HG03066 (cell line): ENCODE data around the gene ZBTB1.

ENCODE experiments used
- ATAC-seq: cut with Tn5 transposase; IDR thresholded peaks from one replicate; pipeline ENCODE4 v1.9.1; 2021; ENCODE audit warnings: low read depth; ENCODE audit not compliant: unreplicated experiment

ZBTB1 gene, protein sequence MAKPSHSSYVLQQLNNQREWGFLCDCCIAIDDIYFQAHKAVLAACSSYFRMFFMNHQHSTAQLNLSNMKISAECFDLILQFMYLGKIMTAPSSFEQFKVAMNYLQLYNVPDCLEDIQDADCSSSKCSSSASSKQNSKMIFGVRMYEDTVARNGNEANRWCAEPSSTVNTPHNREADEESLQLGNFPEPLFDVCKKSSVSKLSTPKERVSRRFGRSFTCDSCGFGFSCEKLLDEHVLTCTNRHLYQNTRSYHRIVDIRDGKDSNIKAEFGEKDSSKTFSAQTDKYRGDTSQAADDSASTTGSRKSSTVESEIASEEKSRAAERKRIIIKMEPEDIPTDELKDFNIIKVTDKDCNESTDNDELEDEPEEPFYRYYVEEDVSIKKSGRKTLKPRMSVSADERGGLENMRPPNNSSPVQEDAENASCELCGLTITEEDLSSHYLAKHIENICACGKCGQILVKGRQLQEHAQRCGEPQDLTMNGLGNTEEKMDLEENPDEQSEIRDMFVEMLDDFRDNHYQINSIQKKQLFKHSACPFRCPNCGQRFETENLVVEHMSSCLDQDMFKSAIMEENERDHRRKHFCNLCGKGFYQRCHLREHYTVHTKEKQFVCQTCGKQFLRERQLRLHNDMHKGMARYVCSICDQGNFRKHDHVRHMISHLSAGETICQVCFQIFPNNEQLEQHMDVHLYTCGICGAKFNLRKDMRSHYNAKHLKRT

DNA sequence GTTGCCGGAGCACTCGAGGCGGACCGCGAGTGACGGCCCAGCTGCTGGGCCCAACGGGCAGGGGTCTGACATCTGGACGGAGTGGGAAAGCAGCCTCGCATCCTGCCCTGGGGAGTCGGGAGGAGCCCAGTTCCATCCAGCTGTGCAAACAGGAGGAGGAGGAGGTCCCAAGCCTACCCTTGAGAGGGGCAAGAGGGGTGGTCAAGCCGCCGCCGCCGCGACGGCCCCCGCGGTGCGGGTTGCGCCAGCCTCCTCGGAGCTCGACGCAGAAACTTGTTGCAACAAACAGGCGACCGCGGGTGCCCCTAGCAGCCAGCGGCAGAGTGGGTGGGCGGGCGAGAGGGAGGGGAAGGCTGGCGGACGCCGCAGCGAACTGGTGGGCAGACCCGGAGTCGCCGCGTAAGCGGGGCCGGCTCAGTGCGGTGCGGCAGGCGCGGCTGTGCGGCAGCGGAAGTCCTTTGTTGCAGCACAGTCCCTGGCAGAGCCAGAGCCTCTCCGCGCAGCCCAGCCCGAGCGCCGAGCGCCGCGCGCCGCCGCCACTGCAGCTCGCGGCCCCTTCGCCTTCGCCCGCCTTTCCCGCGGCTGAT is at the start of gene ZBTB1:
Gene ZBTB1, plus strand, starts transcription at position 461 of the 587 bp plus-strand sequence. CDS start 16,735 bp downstream, outside the sequence.
- ATAC-seq: peak; percentile 17

DNA sequence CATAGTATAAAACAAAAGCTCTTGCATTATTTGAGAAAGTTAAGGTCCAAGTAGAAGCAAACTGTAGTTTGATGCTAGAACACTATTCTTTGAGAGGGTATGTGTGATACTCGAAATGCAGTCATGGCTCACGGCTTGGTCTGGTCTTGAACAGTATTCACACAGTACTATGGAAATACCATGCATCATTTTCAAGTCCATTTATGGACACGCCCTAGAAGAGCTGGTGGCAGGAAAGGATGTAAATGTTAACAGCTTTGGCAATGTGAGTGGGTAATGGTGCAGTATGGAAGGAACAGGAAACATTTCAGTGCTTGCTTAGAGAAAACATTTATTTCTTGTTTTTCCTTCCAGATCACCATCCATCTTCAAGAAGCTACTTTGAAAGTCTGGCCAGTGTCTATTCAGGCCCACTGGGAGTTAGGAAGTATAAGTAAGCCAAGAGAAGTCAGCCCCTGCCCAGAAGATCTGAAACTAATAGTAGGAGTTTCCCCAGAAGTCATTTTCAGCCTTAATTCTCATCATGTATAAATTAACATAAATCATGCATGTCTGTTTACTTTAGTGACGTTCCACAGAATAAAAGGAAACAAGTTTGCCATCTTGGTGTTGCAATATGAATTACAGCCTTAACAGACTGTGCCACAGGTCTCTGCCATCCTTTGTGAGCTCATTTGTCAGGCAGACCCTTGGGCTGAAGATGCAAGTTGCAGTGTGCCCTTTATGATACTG is 45.0 kb upstream of the ZBTB1 start:
- no peak for ATAC-seq

DNA sequence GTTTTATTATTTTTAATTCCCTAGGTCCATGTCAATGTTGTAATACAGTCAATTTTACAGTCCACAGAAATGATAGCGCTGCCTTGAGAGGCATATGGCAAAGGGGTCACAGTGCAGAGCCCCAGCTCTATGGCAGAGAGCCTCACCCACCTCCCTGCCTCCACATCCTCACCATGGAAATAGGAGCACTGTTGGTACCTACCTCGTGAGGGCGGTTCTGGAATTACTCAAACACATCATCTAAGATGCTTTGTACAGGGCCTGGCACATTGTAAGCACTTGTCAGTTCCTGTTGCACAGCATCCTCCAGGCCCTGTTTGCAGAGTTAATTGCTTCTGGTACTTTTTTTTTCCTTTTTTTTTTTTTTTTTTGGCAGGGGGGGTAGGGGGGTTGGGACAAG is 43.3 kb upstream of the ZBTB1 start:
- ATAC-seq: no peak

DNA sequence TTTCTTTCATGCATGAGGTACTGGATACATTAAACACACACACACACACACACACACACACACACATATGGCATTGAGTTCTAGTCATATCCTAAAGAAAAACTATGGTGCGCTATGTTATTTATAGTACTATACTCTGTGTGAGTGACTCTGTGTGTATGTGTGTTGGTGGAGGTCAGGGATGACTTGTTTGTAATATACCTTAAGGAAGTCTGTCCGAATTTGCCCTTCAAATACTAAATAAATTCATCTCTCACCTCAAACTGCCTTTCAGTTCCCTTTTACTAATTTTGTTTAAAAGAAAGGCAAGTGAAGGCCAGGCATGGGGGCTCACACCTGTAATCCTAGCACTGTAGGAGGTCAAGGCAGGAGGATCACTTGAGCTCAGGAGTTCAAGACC is 41.4 kb upstream of the ZBTB1 start:
- no peak for ATAC-seq

DNA sequence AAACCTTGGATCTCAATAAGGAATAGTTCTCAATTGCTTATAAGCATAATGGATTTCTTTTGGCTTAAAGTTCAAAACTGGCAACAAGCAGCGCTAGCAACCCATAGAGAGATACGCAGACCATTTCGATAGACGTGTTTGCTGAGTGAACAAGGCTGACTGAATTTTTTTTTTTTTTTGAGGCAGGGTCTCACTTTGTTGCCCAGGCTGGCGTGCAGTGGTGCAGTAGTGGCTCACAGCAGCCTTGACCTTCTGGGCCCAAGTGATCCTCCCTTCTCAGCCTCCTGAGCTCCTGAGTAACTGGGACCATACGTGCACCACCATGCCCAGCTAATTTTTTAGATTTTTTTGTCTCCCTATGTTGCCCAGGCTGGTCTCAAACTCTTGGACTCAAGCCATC is 40.7 kb upstream of the ZBTB1 start:
- no peak for ATAC-seq

DNA sequence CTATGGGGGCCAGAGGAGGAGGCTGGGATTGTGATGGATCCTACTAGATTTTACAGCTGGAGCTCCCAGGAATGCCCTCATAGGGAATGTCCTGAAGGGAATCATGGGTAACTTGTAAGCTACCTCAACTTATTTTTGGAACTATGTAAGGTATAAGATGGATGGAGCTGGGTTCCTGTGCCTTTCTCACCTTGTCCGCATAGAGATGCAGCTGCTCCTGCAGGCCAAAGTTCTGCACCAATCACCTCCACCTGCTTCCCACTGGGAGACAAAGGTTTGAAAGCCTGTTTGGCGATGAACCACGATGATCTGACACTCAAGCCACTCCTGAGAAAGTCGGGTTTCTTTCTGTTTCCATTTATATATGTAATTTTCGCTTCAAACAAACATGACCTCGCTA is 39.9 kb upstream of the ZBTB1 start:
- ATAC-seq: peak; percentile 8

DNA sequence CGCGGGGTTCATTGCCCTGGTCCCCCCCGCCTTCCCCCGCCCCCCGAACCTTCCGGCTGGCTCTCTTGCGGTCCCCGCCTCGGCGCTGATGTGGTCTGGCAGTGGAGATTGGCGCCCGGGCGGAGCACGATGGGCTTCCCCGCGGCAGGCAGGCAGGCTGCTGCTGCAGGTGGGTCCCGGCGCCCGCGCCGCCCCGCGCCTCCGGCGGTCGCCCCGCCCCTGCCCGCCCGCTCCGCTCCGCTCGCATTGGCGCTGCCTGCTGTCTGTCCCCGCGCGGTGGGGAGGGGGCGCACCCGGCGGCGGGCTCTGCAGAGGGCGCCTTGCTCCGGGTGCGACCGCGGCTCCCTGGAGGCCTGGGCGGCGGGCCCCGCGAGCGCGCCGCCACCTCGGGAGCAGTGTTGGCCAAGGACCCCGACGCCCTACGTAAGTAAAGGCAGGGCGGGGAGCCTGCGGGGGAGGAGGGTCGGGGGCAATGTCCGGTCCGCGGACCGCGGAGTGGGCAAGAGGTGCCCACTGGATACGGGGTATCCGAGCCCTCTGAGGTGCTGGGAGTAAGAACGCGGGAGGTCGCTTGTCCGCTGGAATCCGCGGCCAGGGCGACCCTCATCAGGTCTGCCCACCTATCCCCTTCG is 39.3 kb upstream of the ZBTB1 start, which contains the start of gene AKAP5:
Gene AKAP5, plus strand, starts transcription at position 309 of the 632 bp plus-strand sequence. CDS start 2,896 bp downstream, outside the sequence.
- ATAC-seq: peak; percentile 58

DNA sequence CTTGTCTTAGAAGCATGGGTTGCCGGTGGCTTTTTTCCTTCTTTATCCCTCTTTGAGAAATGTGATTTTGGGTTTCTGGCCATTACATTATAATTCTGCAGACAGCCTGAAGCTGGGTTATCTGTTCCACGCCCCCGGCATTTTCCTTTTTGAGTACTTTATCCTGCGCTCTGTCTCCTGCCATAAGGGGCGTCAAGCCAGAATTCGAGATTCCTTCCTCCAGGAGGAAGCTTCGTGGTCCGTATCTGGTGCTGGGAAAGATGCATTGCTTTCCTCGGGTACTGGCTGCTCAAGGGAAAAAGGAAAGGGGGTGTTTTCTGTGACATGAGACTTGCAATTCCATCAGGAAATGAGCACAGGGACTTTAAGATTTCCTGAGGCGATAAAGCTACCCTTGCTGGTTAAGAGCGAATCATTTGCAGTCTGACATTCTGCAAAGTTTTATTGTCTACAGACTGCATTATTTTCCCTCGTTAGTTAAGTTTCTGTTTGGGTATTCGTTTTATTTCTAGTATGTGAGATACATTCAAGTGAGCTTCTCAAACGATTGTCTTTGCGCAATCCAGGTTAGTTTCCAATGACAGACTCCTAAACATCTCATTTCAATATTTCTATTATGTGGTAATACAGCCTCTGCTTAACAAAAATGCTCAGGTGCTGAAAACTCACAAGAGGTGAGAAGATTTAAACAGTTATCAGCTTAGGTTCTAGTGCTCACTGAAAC is 38.6 kb upstream of the ZBTB1 start:
- ATAC-seq: no peak

DNA sequence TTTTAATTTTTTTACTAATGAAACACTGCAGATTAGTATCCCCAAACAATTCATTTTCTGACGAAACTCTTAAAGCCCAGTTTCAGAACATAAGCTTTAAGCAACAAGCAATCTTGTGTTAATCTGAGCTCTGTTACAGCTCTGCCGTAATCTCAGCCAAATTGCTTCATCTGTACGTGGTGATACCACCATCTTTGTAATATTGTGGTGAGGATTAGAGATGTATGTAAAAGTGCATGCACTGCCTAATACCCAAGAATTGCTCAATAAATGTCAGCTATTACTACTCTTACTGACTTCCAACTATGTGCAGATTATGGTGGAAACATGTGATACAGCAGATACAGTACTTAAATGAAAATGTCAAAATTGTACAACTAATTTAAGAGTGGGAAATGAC is 37.5 kb upstream of the ZBTB1 start:
- ATAC-seq: no peak

DNA sequence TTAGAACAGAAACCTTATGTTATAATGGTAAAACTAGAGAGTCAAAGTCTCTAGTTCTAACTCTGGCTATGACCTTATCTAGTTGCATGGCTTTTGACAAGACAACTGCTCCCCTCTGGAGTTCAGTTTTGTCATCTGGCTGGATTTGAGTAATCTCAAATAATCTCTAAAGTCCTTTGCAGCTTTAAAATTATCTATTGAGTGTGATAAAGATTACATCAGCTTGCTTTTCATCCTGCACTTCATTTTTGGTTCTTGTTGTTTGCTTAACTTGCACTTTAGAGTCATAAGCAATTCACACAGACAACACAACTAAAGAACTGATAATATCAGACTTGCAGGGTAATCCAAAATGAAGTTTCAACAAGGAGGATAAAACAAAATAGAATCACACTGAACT is 37.0 kb upstream of the ZBTB1 start:
- ATAC-seq: no peak

DNA sequence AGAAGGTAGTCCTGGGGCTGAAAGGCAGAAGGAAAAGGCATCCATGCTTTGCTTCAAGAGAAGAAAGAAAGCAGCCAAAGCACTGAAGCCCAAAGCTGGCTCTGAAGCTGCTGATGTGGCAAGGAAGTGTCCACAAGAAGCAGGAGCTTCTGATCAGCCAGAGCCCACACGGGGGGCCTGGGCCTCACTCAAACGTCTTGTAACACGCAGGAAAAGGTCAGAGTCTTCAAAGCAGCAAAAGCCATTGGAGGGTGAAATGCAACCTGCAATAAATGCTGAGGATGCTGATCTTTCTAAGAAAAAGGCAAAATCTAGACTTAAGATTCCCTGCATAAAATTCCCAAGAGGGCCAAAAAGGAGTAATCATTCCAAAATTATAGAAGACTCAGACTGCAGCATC is 36.1 kb upstream of the ZBTB1 start:
- ATAC-seq: no peak

DNA sequence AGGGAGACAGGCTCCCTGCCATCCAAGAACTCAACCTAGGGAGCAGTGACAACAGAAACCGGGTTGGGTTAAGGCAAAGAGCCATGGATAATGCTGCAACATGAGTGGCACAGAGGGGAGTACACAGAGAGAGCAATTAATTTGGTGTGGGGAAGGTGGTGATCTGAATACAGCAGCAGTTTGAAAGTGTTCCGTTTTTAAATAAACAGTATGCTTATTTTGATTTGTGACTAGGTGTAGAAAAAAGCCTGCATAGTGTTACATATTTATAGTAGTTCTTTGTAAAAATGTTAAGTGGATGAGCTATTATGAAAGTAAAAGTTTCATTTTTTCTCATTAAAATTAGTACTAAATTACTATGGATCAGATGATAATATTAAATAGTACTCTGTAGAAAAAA is 30.5 kb upstream of the ZBTB1 start:
- ATAC-seq: no peak

DNA sequence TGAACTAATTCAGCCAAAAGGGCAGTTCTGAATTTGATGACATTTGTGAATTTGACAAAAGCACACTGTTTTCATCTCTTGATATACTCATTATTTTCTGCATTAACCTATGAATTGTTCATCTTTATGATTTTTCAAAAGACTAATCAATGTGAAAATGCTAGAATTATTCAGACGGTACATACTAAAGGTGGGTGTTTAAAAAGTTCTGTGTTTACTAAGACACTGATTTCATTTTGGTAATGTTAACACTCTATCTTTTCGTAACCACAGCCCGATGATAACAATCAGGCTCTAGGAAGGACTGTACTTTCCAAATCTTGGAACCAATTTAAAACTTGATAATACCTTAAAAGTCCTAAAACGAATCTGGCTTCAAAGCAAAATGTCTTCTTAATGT is 29.9 kb upstream of the ZBTB1 start:
- ATAC-seq: no peak

DNA sequence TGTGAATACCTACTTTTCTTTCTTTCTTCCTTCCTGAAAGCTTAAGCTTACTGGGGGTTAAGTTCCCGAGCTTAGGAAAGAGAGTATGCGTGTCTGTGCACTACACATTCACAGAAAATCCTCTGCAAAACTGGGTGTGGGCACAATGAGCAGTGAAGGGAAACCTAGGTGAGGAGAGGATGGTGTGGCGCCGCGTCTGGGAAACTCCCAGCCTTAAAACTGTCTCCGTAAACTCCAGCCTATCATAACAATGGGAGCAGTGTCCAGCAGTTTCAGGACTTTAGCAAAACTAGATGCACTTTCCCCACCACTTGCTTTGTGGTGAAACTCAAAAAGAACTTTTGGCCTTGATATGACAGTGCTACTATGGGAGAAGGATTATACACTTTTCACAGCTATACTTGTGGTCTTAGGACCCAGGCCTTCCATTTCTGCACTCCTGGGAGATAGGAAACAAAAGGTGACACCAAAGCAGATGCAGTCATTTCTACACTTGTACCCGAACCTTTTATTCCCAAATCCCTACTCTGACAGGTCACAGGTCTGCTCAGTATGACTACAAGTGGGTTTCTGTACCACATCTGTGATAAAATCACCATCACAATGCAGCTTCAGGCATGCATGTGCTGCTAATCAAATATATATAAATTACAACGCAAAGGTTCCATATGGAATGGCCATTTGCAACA is 28.8 kb upstream of the ZBTB1 start:
- no peak for ATAC-seq

DNA sequence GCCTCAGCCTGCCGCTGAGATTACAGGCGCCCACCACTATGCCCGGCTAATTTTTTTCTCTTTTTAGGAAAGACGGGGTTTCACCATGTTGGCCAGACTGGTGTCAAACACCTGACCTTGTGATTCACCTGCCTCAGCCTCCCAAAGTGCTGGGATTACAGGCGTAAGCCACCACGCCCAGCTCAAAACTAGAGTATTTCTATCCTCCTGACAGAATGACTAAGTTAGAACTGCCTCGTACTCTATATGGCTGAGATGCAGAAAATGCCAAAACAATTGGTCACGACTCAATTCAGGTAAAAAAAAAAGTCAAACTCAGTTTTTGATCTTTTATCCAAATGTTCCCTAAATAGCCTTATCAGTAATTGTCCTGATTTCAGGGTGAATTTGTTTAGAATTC is 28.1 kb upstream of the ZBTB1 start:
- ATAC-seq: no peak

DNA sequence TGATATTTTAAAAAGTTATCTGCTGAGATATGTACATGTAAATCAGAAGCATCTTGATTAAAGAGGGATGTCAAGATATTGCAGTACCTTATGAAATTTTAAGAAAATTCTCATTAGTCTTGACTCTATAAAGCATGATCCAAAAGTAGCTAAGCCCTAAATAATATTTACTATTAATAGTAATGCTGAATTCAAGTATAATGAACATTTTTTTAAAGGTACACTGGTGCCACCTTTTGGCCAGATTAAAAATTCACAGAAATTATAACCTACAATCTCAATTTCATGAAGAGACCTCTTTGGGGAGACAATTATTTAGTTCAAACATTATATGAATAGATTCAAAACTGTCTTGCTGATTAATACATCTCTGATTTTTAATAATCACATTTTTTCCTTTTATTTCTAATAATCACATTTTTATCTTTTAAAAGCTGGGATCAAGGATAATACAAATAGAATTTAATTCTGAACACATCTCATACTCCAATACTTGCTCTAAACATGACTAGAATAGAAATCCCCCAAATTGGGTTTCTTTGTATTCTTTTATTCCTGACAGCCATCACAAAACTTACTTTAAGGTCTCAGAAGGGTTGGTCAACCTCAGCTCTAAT is 25.8 kb upstream of the ZBTB1 start:
- ATAC-seq: no peak

DNA sequence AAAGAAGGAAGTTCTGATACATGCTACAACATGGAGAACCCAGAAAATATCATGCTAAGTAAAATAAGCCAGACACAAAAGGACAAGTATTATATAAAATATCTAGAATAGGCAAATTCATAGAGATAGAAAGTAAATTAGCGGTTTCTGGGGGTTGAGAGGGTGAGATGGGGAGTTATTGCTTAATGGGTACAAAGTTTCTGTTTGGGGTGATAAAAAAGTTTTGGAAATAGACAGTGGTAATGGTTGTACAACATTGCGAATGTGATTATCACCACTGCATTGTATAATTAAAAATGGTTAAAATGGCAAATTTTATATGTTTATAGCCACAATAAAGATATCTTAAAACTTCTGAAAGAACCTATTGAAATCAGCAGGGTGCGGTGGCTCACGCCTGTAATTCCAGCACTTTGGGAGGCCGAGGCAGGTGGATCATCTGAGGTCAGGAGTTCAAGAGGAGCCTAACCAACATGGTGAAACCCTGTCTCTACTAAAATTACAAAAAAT is 15.9 kb upstream of the ZBTB1 start:
- ATAC-seq: no peak

DNA sequence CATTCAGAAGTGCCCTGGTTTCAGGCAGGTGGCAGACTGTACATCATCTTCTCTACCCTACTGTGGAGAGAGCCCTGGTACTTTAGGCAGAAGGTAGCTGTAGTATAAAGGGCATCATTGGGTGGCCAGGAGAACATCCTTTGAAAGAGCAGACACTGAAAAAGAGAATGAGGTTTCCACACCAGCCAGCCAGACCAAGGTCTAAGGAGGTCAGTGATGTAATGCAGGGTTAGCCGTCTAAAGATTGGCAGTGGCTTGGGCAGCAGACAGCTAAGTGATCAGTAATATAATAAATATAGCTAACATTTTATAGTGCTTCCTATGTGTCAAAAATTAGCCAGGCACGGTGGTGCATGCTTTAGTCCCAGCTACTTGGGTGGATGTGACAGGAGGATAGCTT is 12.9 kb upstream of the ZBTB1 start:
- ATAC-seq: no peak

DNA sequence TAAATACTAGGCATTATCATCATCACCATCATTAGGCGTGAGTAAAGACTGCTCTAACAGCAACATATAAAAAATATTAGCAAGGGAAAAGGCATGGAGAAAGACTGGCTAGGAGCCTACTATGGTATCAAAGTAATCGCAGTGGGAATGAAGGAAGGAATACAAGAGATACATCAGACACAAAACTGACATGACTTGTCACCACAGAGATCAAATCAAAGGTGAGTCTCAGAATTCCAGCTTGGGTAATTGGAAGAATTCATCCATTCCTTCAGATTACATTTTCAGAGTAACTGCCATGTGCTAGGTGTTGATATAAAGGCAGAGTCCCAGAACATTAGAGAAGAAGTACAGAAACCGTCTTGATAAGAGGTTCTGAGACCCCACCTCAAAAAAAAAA is 11.1 kb upstream of the ZBTB1 start:
- ATAC-seq: no peak
